Thyroid gland (tissue), 4 donors: ENCODE results near the gene SNX22. TPM values are rescaled to one million over a fixed set of nuclear protein-coding genes. Genes with fewer than 3 reads are reported as not detected.
A peak's percentile ranks its signal among the peaks of the same experiment; 100 is the strongest.

Experiments
- DNase-seq, 2 donors: peaks; one replicate each; pipeline ENCODE4 v3.0.0-alpha.2; 2019
- H3K27ac ChIP-seq, 3 donors: fragments of 200-600 bp; sonication (generic); 1 replicate in 2 of 3; 2 replicates in 1 of 3; pipeline ENCODE4 v1.5.1; 2016 to 2019; ENCODE audit warnings: mild to moderate bottlenecking in 1 of 3, moderate library complexity in 1 of 3
- H3K27me3 ChIP-seq: fragments of 200-600 bp; sonication (generic); one replicate; pipeline ENCODE4 v1.5.1; 2019
- H3K36me3 ChIP-seq, 2 donors: fragments of 200-600 bp; sonication (generic); one replicate each; pipeline ENCODE4 v1.5.1; 2016 to 2019
- H3K4me1 ChIP-seq, 2 donors: fragments of 200-600 bp; sonication (generic); one replicate each; pipeline ENCODE4 v1.5.1; 2017 to 2019
- H3K4me3 ChIP-seq, 3 donors: fragments of 200-600 bp; sonication (generic); replicated peaks in 1 of 3; 1 replicate in 2 of 3; 2 replicates in 1 of 3; pipeline ENCODE4 v1.5.1; 2016; ENCODE audit warnings: mild to moderate bottlenecking in 1 of 3
- H3K9me3 ChIP-seq: fragments of 200-600 bp; sonication (generic); one replicate; pipeline ENCODE4 v1.5.1; 2017
- POLR2A ChIP-seq, 2 donors: fragments of 450-650 bp; IDR thresholded peaks; one replicate each; pipeline ENCODE4 v1.6.1; 2017; ENCODE audit warnings: antibody characterized with exemption in 2 of 2, mild to moderate bottlenecking in 2 of 2, moderate library complexity in 1 of 2
- WGBS, 2 donors: methylation state at CpG; one replicate each; pipeline ENCODE4 v1.1.5; 2017; 5-methylcytosine and 5-hydroxymethylcytosine counted together
- intact Hi-C: fragments of 100-400 bp; cut with DNase I; formaldehyde crosslinking; loops from one replicate; pipeline ENCODE4 v1.15.1; 2023
- total RNA-seq, 4 donors: library from RNA; depleted of rRNA; stranded (reverse); fragments of >200 nt; gene quantifications; one replicate each; pipeline ENCODE4 v1.2.3, GENCODE V29; 2016
- TF ChIP-seq, protein P1 (sequence below), 6 experiments: fragments of 200-600 bp in 3 of 6; fragments of 450-650 bp in 3 of 6; sonication (generic) in 3 of 6; IDR thresholded peaks; one replicate each; pipeline ENCODE4 v1.5.1; 2016 to 2019; ENCODE audit warnings: antibody characterized with exemption in 6 of 6, mild to moderate bottlenecking in 2 of 6, inconsistent platforms in 1 of 6, moderate library complexity in 1 of 6

The SNX22 gene
- total RNA-seq, 4 donors from 2014 or later: 102 to 241 (median 123) TPM

DNA sequence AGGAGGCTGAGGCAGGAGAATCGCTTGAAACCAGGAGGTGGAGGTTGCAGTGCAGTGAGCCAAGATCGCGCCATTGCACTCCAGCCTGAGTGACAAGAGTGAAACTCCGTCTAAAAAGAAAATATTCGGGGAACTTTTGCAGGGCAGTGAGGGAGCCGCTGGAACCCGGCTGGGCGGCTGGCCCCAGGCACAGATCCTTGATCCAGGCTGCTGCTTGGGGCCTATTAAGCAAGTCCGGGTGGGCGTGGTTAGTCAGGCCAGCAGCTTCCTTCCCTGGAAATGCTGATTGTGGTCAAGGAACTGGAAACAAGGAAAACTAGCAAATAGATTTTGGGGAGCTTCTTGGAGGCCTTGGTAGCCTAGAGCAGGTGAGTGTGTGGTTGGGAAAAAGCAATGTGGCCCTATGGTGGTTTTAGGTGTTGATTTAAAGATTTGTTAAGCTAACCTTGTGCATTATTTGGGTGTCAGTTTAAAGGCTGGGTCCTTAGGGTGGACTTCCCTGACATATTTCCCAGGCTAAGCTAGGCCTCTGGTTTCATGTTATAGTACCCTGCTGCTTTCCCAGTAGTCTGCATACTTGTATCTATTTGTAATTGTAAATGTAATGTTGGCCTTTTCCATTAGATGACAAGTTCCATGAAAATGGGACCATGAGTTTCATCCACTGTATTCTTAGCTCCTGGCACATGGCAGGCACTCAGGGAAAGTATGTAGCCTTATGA lies 17.7 kb upstream of the SNX22 start:
- Histone ChIP-seq H3K36me3 (peaks cover 63 to 75% of the 10 kb centered on the region in 2 donors), H3K4me3 (no peak overlapping the region), H3K9me3 (no peaks in the 10 kb centered on the region), H3K27ac (peak overlapping the region; percentile 81 to 99 (median 96)), H3K4me1 (peaks cover 52 to 61% of the 10 kb centered on the region in 2 donors), H3K27me3 (no peaks in the 10 kb centered on the region)
- intact Hi-C loops: no loop called here
- 82 to 85% methylated on average over 10 of the region's 10 CpGs for WGBS, 2 donors
- TF ChIP-seq, protein P1, sequence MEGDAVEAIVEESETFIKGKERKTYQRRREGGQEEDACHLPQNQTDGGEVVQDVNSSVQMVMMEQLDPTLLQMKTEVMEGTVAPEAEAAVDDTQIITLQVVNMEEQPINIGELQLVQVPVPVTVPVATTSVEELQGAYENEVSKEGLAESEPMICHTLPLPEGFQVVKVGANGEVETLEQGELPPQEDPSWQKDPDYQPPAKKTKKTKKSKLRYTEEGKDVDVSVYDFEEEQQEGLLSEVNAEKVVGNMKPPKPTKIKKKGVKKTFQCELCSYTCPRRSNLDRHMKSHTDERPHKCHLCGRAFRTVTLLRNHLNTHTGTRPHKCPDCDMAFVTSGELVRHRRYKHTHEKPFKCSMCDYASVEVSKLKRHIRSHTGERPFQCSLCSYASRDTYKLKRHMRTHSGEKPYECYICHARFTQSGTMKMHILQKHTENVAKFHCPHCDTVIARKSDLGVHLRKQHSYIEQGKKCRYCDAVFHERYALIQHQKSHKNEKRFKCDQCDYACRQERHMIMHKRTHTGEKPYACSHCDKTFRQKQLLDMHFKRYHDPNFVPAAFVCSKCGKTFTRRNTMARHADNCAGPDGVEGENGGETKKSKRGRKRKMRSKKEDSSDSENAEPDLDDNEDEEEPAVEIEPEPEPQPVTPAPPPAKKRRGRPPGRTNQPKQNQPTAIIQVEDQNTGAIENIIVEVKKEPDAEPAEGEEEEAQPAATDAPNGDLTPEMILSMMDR (IDR thresholded peaks at IDR 0.05): no peak
- no peak for TF ChIP-seq POLR2A (IDR thresholded peaks at IDR 0.05)
- DNase-seq: peak; percentile 55 to 63

DNA sequence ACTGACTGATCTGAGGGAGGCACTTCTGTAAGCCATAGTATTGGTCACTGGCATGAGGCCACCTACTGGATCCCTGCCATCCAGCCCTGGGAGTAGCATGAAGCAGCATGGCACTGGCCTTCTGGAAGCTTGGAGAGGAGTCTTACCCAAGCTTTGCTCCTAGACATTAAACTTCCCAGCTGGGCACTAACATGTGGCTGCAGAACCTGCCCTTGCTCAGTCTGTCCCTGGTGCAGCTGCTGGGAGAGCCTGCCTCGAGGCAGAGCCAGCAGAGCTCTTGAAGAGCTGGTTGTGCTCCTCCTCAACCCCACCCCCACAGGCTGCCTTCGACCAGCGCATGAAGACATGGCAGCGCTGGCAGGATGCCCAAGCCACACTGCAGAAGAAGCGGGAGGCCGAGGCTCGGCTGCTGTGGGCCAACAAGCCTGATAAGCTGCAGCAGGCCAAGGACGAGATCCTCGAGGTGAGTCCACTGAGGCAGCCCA lies 17.1 kb upstream of the SNX22 start:
- no peak overlapping the region for H3K4me3 ChIP-seq
- H3K27ac ChIP-seq: peak overlapping the region; percentile 81 to 99 (median 96)
- peaks cover 65 to 75% of the 10 kb centered on the region in 2 donors for H3K36me3 ChIP-seq
- no peaks in the 10 kb centered on the region for H3K27me3 ChIP-seq
- 26 to 56% methylated on average over 7 to 9 of the region's 9 CpGs for WGBS, 2 donors
- H3K9me3 ChIP-seq: no peaks in the 10 kb centered on the region
- TF ChIP-seq, protein P1 (IDR thresholded peaks at IDR 0.05): no peak
- peak in 1 of 2 donors; percentile 39 for TF ChIP-seq POLR2A (IDR thresholded peaks at IDR 0.05)
- peaks cover 46 to 55% of the 10 kb centered on the region in 2 donors for H3K4me1 ChIP-seq
- peak; percentile 95 for DNase-seq
- intact Hi-C loops: no loop called here

DNA sequence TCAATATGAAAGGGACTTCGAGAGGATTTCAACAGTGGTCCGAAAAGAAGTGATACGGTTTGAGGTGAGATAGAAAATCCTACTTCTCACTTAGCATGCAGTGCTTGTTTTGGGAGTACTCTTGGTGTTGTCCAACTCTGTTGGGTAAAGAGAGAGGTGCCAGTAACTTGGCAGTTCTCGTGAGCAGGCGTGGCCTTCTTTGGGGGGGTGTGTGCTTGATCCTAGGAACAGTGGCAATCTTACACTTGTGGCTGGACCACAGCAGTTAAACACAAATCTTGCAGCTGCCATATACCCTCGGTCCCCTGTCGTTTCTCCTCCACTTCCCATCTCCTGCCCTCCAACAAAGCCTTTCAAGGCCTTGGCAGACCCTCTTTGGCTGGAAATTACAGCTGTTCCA lies 15.2 kb upstream of the SNX22 start:
- TF ChIP-seq, protein P1 (IDR thresholded peaks at IDR 0.05): no peak
- no peak for TF ChIP-seq POLR2A (IDR thresholded peaks at IDR 0.05)
- H3K9me3 ChIP-seq: no peaks in the 10 kb centered on the region
- WGBS, 2 donors: 96 to 98% methylated on average over 7 of the region's 7 CpGs
- H3K27ac ChIP-seq: peak overlapping the region in 2 of 3 donors; percentile 9 to 29
- H3K27me3 ChIP-seq: no peaks in the 10 kb centered on the region
- DNase-seq: no peak
- H3K4me1 ChIP-seq: peaks cover 31 to 36% of the 10 kb centered on the region in 2 donors
- H3K4me3 ChIP-seq: no peak overlapping the region
- intact Hi-C loops: no loop called here
- peaks cover 59 to 60% of the 10 kb centered on the region in 2 donors for H3K36me3 ChIP-seq

DNA sequence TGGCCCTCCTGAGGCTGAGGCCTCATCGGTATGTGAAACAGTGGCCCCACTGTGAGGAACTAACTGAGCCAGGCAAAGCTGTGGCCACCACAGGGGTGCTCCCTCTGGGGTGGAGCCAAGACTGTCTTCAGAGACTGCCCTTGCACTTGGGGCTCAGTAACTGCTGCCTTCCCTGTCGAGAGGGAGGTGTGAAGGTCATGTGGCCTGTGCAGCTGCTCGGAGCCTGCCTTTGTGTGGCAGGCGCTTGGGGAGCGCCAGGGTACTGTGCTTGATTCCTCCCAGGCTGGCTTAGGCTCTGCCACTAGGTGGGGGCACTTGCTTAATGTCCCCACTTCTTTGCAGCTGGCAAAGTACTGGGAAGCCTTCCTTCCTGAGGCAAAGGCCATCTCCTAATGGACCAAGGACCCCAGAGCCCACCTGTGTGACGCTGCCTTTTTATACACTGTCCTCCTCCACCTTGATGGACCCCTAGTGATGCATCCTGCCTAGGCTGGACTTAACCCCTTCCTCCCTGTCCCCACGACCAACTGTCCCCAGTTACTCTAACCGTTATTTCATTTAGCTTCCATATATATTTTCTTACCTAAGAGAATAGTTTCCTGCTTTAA lies 14.2 kb upstream of the SNX22 start:
- Histone ChIP-seq H3K27ac (peak overlapping the region in 2 of 3 donors; percentile 7 to 29), H3K36me3 (peaks cover 52 to 55% of the 10 kb centered on the region in 2 donors), H3K4me3 (no peak overlapping the region), H3K4me1 (peaks cover 21 to 26% of the 10 kb centered on the region in 2 donors), H3K27me3 (no peaks in the 10 kb centered on the region), H3K9me3 (no peaks in the 10 kb centered on the region)
- 84% methylated on average over 4 to 8 of the region's 8 CpGs for WGBS, 2 donors
- TF ChIP-seq, protein P1 (IDR thresholded peaks at IDR 0.05): no peak
- TF ChIP-seq POLR2A (IDR thresholded peaks at IDR 0.05): no peak
- intact Hi-C loops: no loop called here
- DNase-seq: no peak
